H1 (cell line): ENCODE measurements around the gene RHBDL2. TPM values are rescaled to one million over a fixed set of nuclear protein-coding genes. Genes with fewer than 3 reads are reported as not detected.
A peak's percentile ranks its signal among the peaks of the same experiment; 100 is the strongest.

ENCODE experiments used
- CTCF ChIA-PET: fragments of 300-600 bp; sonication (Branson Sonifier 250); formaldehyde crosslinking; loops from one replicate; lab custom pipeline; 2021; ENCODE audit not compliant: partially characterized antibody; lab: Charles Lee
- POLR2A ChIA-PET: fragments of 300-600 bp; sonication (Branson Sonifier 250); formaldehyde crosslinking; loops from one replicate; lab custom pipeline; 2021; ENCODE audit warnings: inconsistent platforms; ENCODE audit not compliant: partially characterized antibody; lab: Charles Lee
- DNase-seq, 2 experiments: peaks; one replicate each; pipeline versions ENCODE4 v3.0.0 to v3.0.0-alpha.2; 2010 to 2022; ENCODE audit warnings: low spot score in 2 of 2, low read depth in 1 of 2, mixed read lengths in 1 of 2
- FAIRE-seq: peaks from 2 replicates; lab custom pipeline; 2011; peaks lifted over from hg19 to GRCh38; lab: Jason Lieb, UNC
- H2AFZ ChIP-seq: 2 replicates; pipeline ENCODE4 v1.8.1; 2012; ENCODE audit warnings: low read length, inconsistent platforms
- H2AK5ac ChIP-seq: 2 replicates; pipeline ENCODE4 v1.6.1; 2013; ENCODE audit warnings: low read depth, low read length
- H2BK120ac ChIP-seq: replicated peaks from 2 replicates; pipeline ENCODE3; 2013; ENCODE audit warnings: low read depth, low read length, inconsistent platforms
- H2BK12ac ChIP-seq: 2 replicates; pipeline ENCODE4 v1.6.1; 2013; ENCODE audit warnings: low read depth, low read length
- H2BK15ac ChIP-seq: 2 replicates; pipeline ENCODE4 v1.6.1; 2013; ENCODE audit warnings: low read length
- H2BK20ac ChIP-seq: 2 replicates; pipeline ENCODE4 v1.6.1; 2013; ENCODE audit warnings: low read length
- H2BK5ac ChIP-seq: 2 replicates; pipeline ENCODE4 v1.6.1; 2013; ENCODE audit warnings: low read depth, low read length
- H3K14ac ChIP-seq: 2 replicates; pipeline ENCODE4 v1.6.1; 2013; ENCODE audit warnings: inconsistent platforms; ENCODE audit not compliant: insufficient read length
- H3K18ac ChIP-seq: 2 replicates; pipeline ENCODE4 v1.6.1; 2013; ENCODE audit warnings: low read length; ENCODE audit errors: extremely low read depth
- H3K23ac ChIP-seq: 2 replicates; pipeline ENCODE4 v1.6.1; 2013; ENCODE audit warnings: inconsistent platforms; ENCODE audit not compliant: insufficient read length
- H3K23me2 ChIP-seq: 2 replicates; pipeline ENCODE4 v1.6.1; 2013; ENCODE audit warnings: low read depth, low read length
- H3K27ac ChIP-seq: 2 replicates; pipeline ENCODE4 v1.6.1; 2011; ENCODE audit warnings: low read depth, low read length, inconsistent platforms
- H3K27me3 ChIP-seq, 4 experiments: replicated peaks in 1 of 4; 1 replicate in 1 of 4; 2 replicates in 3 of 4; pipeline versions ENCODE4 v1.6.1 to v1.8.1; 2011 to 2013; ENCODE audit warnings: low read length in 3 of 4, mild to moderate bottlenecking in 3 of 4, inconsistent platforms in 2 of 4, mixed read lengths in 2 of 4, moderate library complexity in 1 of 4; ENCODE audit not compliant: control insufficient read depth in 3 of 4, insufficient read depth in 3 of 4; ENCODE audit errors: extremely low read depth in 1 of 4
- H3K36me3 ChIP-seq, 4 experiments: 2 replicates each; pipeline versions ENCODE4 v1.6.1 to v1.8.1; 2011 to 2013; ENCODE audit warnings: mild to moderate bottlenecking in 4 of 4, low read length in 3 of 4, moderate library complexity in 2 of 4, control low read depth in 1 of 4, inconsistent platforms in 1 of 4; ENCODE audit not compliant: insufficient read depth in 4 of 4, control insufficient read depth in 2 of 4
- H3K4ac ChIP-seq: replicated peaks from 2 replicates; pipeline ENCODE3; 2013; ENCODE audit warnings: low read length, low read depth, mixed read lengths, inconsistent platforms; ENCODE audit not compliant: insufficient read length
- H3K4me1 ChIP-seq, 4 experiments: replicated peaks in 1 of 4; 1 replicate in 1 of 4; 2 replicates in 3 of 4; pipeline versions ENCODE4 v1.6.1 to v1.8.1; 2011 to 2013; ENCODE audit warnings: low read length in 3 of 4, inconsistent platforms in 2 of 4, mixed read lengths in 1 of 4; ENCODE audit not compliant: insufficient read depth in 4 of 4, control insufficient read depth in 3 of 4
- H3K4me2 ChIP-seq, 2 experiments: 2 replicates each; pipeline versions ENCODE4 v1.6.1 to v1.8.1; 2011 to 2013; ENCODE audit warnings: low read depth in 2 of 2, low read length in 2 of 2, control low read depth in 1 of 2, inconsistent platforms in 1 of 2, mild to moderate bottlenecking in 1 of 2; ENCODE audit not compliant: insufficient read depth in 1 of 2
- H3K4me3 ChIP-seq, 4 experiments: fragments of 200-600, 300-600 bp in 1 of 4; sonication (generic), shearing (Covaris generic), sonication (Bioruptor Twin) in 1 of 4; 2 replicates each; pipeline versions ENCODE4 v1.5.1 to v1.8.1; 2011 to 2016; ENCODE audit warnings: low read length in 4 of 4, low read depth in 3 of 4, control low read depth in 2 of 4, inconsistent platforms in 2 of 4, mild to moderate bottlenecking in 2 of 4, mixed read lengths in 1 of 4, moderate library complexity in 1 of 4; ENCODE audit not compliant: insufficient read depth in 2 of 4; ENCODE audit errors: extremely low read depth in 1 of 4
- H3K56ac ChIP-seq: replicated peaks from 2 replicates; pipeline ENCODE3; 2013; ENCODE audit warnings: low read depth, mild to moderate bottlenecking, mixed read lengths, low read length, inconsistent platforms; ENCODE audit not compliant: insufficient read length
- H3K79me1 ChIP-seq: 2 replicates; pipeline ENCODE4 v1.6.1; 2013; ENCODE audit warnings: low read depth, low read length, control low read depth
- H3K79me2 ChIP-seq, 2 experiments: 2 replicates each; pipeline versions ENCODE4 v1.6.1 to v1.8.1; 2012 to 2013; ENCODE audit warnings: low read length in 2 of 2, mild to moderate bottlenecking in 2 of 2, inconsistent platforms in 1 of 2; ENCODE audit not compliant: insufficient read depth in 2 of 2, control insufficient read depth in 1 of 2
- H3K9ac ChIP-seq, 4 experiments: replicated peaks in 1 of 4; 1 replicate in 1 of 4; 2 replicates in 3 of 4; pipeline versions ENCODE4 v1.6.1 to v1.8.1; 2011 to 2013; ENCODE audit warnings: low read depth in 3 of 4, low read length in 3 of 4, control low read depth in 2 of 4, mild to moderate bottlenecking in 2 of 4, moderate library complexity in 2 of 4, inconsistent platforms in 1 of 4; ENCODE audit errors: extremely low read depth in 1 of 4
- H3K9me3 ChIP-seq, 2 experiments: 2 replicates each; pipeline versions ENCODE4 v1.6.1 to v1.8.1; 2012 to 2013; ENCODE audit warnings: mild to moderate bottlenecking in 2 of 2, moderate library complexity in 2 of 2, control low read depth in 1 of 2, inconsistent platforms in 1 of 2, low read depth in 1 of 2, low read length in 1 of 2, mixed read lengths in 1 of 2; ENCODE audit not compliant: insufficient read depth in 2 of 2
- H4K20me1 ChIP-seq, 2 experiments: replicated peaks in 1 of 2; 2 replicates each; pipeline versions ENCODE3 to v1.8.1; 2011 to 2013; ENCODE audit warnings: inconsistent platforms in 2 of 2, low read length in 2 of 2, mild to moderate bottlenecking in 1 of 2; ENCODE audit not compliant: insufficient read depth in 2 of 2, control insufficient read depth in 1 of 2
- H4K5ac ChIP-seq: 2 replicates; pipeline ENCODE4 v1.6.1; 2013; ENCODE audit warnings: low read length, low read depth, mixed read lengths, inconsistent platforms; ENCODE audit not compliant: insufficient read length
- H4K8ac ChIP-seq: 2 replicates; pipeline ENCODE4 v1.8.0; 2013; ENCODE audit warnings: mild to moderate bottlenecking, moderate library complexity, low read length, inconsistent platforms; ENCODE audit not compliant: insufficient read depth; ENCODE audit errors: extremely low read depth
- H4K91ac ChIP-seq: replicated peaks from 2 replicates; pipeline ENCODE3; 2013; ENCODE audit warnings: low read length, mixed read lengths, inconsistent platforms; ENCODE audit not compliant: insufficient read length
- KDM4A ChIP-seq: IDR thresholded peaks from one replicate; pipeline ENCODE4 v1.7.1; 2012; ENCODE audit warnings: low read depth, mild to moderate bottlenecking, moderate library complexity, low read length, inconsistent platforms; ENCODE audit not compliant: severe bottlenecking
- WGBS, 2 experiments: shearing (Covaris generic) in 1 of 2; methylation state at CpG; one replicate each; pipeline versions ENCODE4 v1.1.6 to v1.1.7; 2013 to 2015; ENCODE audit warnings: low lambda C conversion rate in 2 of 2, mixed read lengths in 2 of 2, inconsistent platforms in 1 of 2, low coverage in 1 of 2, missing lambda C conversion rate in 1 of 2; ENCODE audit not compliant: insufficient replicate concordance in 2 of 2, insufficient coverage in 1 of 2, insufficient read length in 1 of 2; ENCODE audit errors: extremely low coverage in 1 of 2, missing lambda C conversion rate in 1 of 2; 5-methylcytosine and 5-hydroxymethylcytosine counted together
- polyA plus RNA-seq, 7 experiments: library from polyadenylated mRNA; depleted of rRNA in 3 of 7; stranded (reverse) in 5 of 7; unstranded in 2 of 7; fragments of >200 nt in 5 of 7; fragments of 200-250 nt in 2 of 7; gene quantifications; 1 replicate in 5 of 7; 2 replicates in 1 of 7; 4 replicates in 1 of 7; pipeline versions ENCODE4 v1.2.1 to v1.2.3, GENCODE V29; 2011 to 2013; ENCODE audit warnings: missing spikeins in 2 of 7, mixed read lengths in 2 of 7
- total RNA-seq: library from RNA; stranded (reverse); fragmentation: NEBNext Ultra II Directional; extraction: Animal tissue kit (Norgen Biotek cat#: 25700); gene quantifications from 2 replicates; pipeline ENCODE4 v1.2.1, GENCODE V29; 2021
- TF ChIP-seq, protein P1 (sequence below): IDR thresholded peaks from 2 replicates; pipeline ENCODE4 v1.6.1; 2012; ENCODE audit warnings: low read length, inconsistent platforms

The RHBDL2 gene
- total and polyA plus RNA-seq, 2 of the 8 experiments (the other 6 are each of a cell fraction or from before 2014, with no cell fraction given), result 0.42 to 0.84 TPM

DNA sequence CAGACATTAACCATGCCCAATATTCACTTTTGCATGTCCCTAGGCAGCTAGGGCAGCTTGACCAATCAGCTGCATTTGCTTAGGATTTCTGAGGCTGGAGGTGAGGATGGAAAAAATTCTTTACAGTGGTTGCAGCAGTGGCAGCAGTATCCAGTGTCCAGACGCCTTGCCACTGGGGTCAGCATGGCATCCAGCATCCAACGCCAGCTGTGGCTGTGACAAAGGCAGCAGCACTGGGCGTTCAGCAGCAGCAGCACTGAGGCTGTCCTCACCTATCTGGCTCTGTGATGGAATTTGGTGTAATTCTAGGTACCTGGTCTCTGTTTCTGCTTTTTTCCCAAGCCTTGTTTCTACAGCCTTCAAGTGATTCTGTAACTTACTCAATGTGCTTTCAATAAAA lies 15.5 kb downstream of the RHBDL2 start:
- H2AK5ac ChIP-seq, result no peak overlapping the region
- no peak overlapping the region for H2AFZ ChIP-seq
- no peak overlapping the region for H4K91ac ChIP-seq
- ChIA-PET CTCF (no interaction called here), POLR2A (no interaction called here)
- no peaks in the 10 kb centered on the region for H3K23me2 ChIP-seq
- H3K56ac ChIP-seq, result no peak overlapping the region
- H4K8ac ChIP-seq, result peak overlapping the region; percentile 11; the same call in 1 of the 2 replicates
- FAIRE-seq, result no peak
- no peaks in the 10 kb centered on the region for H4K20me1 ChIP-seq
- no peak overlapping the region for H3K4ac ChIP-seq
- no peak overlapping the region for H3K4me3 ChIP-seq
- H2BK120ac ChIP-seq, result no peak overlapping the region
- TF ChIP-seq, protein P1, sequence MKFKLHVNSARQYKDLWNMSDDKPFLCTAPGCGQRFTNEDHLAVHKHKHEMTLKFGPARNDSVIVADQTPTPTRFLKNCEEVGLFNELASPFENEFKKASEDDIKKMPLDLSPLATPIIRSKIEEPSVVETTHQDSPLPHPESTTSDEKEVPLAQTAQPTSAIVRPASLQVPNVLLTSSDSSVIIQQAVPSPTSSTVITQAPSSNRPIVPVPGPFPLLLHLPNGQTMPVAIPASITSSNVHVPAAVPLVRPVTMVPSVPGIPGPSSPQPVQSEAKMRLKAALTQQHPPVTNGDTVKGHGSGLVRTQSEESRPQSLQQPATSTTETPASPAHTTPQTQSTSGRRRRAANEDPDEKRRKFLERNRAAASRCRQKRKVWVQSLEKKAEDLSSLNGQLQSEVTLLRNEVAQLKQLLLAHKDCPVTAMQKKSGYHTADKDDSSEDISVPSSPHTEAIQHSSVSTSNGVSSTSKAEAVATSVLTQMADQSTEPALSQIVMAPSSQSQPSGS, result no peak
- no peak for TF ChIP-seq KDM4A
- H2BK12ac ChIP-seq, result no peak overlapping the region
- 95% methylated on average over 3 of the region's 3 CpGs; no CpG with 5 or more reads in 1 of the 2 experiments for WGBS, 2 experiments
- no peaks in the 10 kb centered on the region for H3K79me2 ChIP-seq
- no peak overlapping the region for H4K5ac ChIP-seq
- no peak overlapping the region for H2BK15ac ChIP-seq
- no peaks in the 10 kb centered on the region for H3K9me3 ChIP-seq
- no peaks in the 10 kb centered on the region for H3K79me1 ChIP-seq
- H3K36me3 ChIP-seq, result no peaks in the 10 kb centered on the region
- no peak overlapping the region for H3K4me2 ChIP-seq
- DNase-seq, result no peak
- no peak overlapping the region for H2BK20ac ChIP-seq
- no peak overlapping the region for H3K9ac ChIP-seq
- H3K27me3 ChIP-seq, result no peaks in the 10 kb centered on the region
- H3K14ac ChIP-seq, result no peak overlapping the region
- no peak overlapping the region for H3K18ac ChIP-seq
- H3K27ac ChIP-seq, result no peak overlapping the region
- H3K23ac ChIP-seq, result no peak overlapping the region
- no peaks in the 10 kb centered on the region; a peak in 1 of 7 replicates for H3K4me1 ChIP-seq
- H2BK5ac ChIP-seq, result no peak overlapping the region
